LNCaP clone FGC (cell line): Measurements from ENCODE around the gene KLHDC7B.

Experiments
- DNase-seq: peaks from one replicate; pipeline ENCODE4 v3.0.0-alpha.2; 2011; ENCODE audit warnings: low read depth
- H3K4me3 ChIP-seq: 2 replicates; pipeline ENCODE4 v1.5.1; 2011; ENCODE audit warnings: mild to moderate bottlenecking, low read depth, low read length, control low read depth
- CTCF ChIP-seq: IDR thresholded peaks from 2 replicates; pipeline ENCODE4 v1.5.1; 2012; ENCODE audit warnings: mild to moderate bottlenecking; ENCODE audit not compliant: control insufficient read depth, insufficient read depth; ENCODE audit errors: extremely low read depth

The KLHDC7B gene

DNA sequence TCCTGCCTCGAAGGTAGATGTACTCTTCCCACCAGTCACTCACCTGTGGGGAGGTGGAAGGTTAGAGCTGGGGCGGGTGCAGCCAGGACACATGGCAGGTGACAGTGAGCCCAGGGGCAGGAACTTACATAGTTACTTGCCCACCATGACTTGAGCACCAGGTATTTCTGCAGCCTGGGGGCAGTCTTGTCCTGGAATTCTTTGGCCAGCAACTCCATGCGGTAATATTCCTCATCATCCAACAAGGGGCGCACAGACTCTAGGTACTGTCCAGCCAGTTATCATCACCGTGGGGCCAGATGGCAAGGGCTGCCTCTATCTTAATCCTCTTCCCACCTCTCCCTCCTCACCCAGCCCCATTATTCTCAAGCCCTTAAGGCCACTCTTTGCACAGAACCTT lies 30.4 kb downstream of the KLHDC7B start:
- 0 out of 2 replicates have a peak, but pooled peaks have one; percentile 23 for TF ChIP-seq CTCF
- DNase-seq, result no peak
- H3K4me3 ChIP-seq, result no peak overlapping the region

DNA sequence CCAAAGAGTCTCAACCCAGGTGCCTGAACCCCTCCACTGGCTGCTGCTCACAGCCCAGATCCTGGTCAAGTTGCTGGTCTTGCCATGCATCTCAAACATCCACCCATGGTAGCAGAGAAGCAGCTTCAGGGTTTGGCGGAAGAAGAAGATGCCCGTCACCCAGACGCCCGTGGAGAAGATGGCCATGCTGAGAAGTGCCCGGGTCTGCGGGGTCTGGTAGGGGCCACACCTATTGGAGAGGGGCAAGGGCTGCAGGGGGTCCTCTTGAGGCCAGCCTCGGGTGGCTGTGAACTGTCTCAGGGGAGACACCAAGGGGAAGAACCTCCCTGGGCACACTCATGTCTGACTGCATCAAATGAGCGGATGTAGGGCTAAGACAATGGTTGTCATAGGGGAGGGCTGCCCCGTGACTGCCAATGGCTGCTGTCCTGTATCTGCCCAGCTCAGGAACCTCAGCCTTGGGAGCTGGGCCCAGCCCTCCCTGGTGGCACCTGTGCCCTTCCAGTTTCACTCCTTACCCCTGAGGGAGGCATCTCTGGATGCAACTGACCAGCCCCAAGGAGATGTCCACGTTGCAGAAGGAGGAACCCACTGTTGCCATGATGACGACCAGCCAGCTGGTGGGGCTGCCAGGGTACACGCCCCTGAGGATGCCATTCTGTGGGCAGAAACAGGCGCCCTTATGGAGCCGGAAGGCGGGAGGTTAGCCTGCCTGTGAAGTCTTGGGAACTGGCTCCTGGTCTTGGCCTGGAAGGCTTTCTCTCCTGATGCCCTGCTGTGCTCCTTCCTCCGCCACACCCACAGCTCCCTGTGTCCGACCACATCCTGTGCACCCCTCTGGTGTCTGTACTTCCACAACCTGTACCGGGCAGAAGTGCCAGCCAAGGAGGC lies 31.4 kb downstream of the KLHDC7B start:
- TF ChIP-seq CTCF, result no peak
- no peak overlapping the region for H3K4me3 ChIP-seq
- DNase-seq, result no peak

DNA sequence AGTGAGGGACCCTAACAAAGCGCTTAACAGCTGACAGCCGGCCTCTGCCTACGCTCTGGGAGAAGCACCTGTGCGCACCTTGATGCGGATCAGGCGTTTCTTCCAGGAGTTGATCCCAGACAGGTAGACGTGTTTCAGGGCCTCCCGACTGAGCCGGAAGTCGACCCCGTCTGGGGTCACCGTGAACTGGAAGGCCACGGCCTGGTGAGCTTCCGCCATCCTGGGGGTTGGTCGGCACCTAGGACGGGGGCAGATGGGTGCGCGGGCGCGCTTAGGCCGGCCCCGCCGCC lies 31.9 kb downstream of the KLHDC7B start:
- DNase-seq, result no peak
- no peak overlapping the region for H3K4me3 ChIP-seq
- no peak for TF ChIP-seq CTCF

GRCh38 chr22:50577987-50578775 lies 32.5 kb downstream of the KLHDC7B start, which contains the start of gene CPT1B:
CPT1B (minus strand) TSS chr22:50578427; CDS start chr22:50577915, 512 bp downstream.
- no peak for TF ChIP-seq CTCF
- no peak for DNase-seq
- no peak within 1 kb of the TSS for H3K4me3 ChIP-seq

DNA sequence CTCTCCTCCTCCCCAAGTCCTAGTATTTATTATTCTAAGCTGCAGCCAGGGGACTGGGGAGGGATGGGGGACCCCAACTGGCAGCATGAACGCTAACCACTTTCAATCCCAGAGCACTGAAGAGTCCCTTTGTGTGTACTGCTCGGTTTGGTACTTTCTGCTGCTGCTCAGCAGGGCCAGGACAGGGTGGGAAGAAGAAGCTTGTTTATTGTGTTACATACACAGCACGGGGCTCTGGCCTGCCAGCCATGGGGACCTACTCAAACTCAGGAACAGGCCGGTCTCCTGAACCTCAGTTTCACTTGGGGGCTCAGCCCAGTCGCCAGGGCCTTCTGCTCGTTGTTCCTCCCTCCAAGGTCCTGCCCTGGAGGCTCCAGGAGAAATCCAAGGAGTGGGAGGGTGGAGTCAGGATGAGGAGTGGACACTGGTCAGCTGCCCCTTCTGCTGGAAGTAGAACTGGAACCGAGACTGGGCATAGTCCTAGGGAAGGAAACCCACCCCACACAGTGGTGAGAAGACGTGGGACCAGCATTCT lies 33.1 kb downstream of the KLHDC7B start:
- H3K4me3 ChIP-seq, result no peak overlapping the region
- TF ChIP-seq CTCF, result no peak
- no peak for DNase-seq

GRCh38 chr22:50579752-50580151 lies 34.1 kb downstream of the KLHDC7B start:
- no peak for TF ChIP-seq CTCF
- no peak overlapping the region for H3K4me3 ChIP-seq
- no peak for DNase-seq
